ENCODE measurements around the gene PAIP2B. TPM values are rescaled to one million over a fixed set of nuclear protein-coding genes. Genes with fewer than 3 reads are reported as not detected.

PAIP2B gene
- total RNA-seq, 1 experiment from 2014 or later, result 1.4 TPM

GRCh38 chr2:71252862-71253261 is 26.0 kb upstream of the PAIP2B start:
- Histone ChIP-seq H3K36me3 (ENCODE audit: control insufficient read depth, insufficient read depth, low read length) (no peaks in the 10 kb centered on the region), H3K4me1 (ENCODE audit: control insufficient read depth, insufficient read depth, low read length) (no peaks in the 10 kb centered on the region), H3K27ac (ENCODE audit: low read length) (no peak overlapping the region), H3K27me3 (ENCODE audit: control insufficient read depth, insufficient read depth, low read length) (0 out of 2 replicates have a peak, but pooled peaks cover 1% of the 10 kb centered on the region), H3K9me3 (ENCODE audit: control insufficient read depth, insufficient read depth, low read depth, low read length) (no peaks in the 10 kb centered on the region), H3K4me3 (ENCODE audit: low read depth in 2 of 2, low read length in 2 of 2) (no peak overlapping the region)
- DNase-seq (ENCODE audit: low read depth, low spot score) (no peak), ATAC-seq (no peak)
- intact Hi-C loops (cut with micrococcal nuclease; ENCODE audit: unreplicated experiment) (no loop called here), in situ Hi-C loops (cut with HindIII; ENCODE audit: low pct_unique_long_range_greater_than_20kb, low sequenced_read_pairs) (no loop called here)
- ChIA-PET CTCF (no interaction called here), POLR2A (interaction anchor here (0.6 kb wide), 1 partner anchor 59 kb away, joined by 4 read pairs; no protein-coding TSS in a partner anchor)
- TF ChIP-seq TCF7L2 (IDR thresholded peaks at IDR 0.05; ENCODE audit: low read depth, low read length) (no peak), POLR2AphosphoS5 (IDR thresholded peaks at IDR 0.05; ENCODE audit: low read depth, low read length) (no peak), SIN3A (IDR thresholded peaks at IDR 0.05; ENCODE audit: borderline replicate concordance, insufficient read depth, low read depth, low read length) (no peak), REST (IDR thresholded peaks at IDR 0.05; ENCODE audit: insufficient read depth in 1 of 2, low read depth in 2 of 2, low read length in 1 of 2) (no peak)
- TF ChIP-seq, protein P1, sequence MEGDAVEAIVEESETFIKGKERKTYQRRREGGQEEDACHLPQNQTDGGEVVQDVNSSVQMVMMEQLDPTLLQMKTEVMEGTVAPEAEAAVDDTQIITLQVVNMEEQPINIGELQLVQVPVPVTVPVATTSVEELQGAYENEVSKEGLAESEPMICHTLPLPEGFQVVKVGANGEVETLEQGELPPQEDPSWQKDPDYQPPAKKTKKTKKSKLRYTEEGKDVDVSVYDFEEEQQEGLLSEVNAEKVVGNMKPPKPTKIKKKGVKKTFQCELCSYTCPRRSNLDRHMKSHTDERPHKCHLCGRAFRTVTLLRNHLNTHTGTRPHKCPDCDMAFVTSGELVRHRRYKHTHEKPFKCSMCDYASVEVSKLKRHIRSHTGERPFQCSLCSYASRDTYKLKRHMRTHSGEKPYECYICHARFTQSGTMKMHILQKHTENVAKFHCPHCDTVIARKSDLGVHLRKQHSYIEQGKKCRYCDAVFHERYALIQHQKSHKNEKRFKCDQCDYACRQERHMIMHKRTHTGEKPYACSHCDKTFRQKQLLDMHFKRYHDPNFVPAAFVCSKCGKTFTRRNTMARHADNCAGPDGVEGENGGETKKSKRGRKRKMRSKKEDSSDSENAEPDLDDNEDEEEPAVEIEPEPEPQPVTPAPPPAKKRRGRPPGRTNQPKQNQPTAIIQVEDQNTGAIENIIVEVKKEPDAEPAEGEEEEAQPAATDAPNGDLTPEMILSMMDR (IDR thresholded peaks at IDR 0.05), result no peak
- BruUV-seq (replicated peaks), result no TSS peak

GRCh38 chr2:71250935-71251334 is 24.0 kb upstream of the PAIP2B start:
- ChIA-PET POLR2A (no interaction called here), CTCF (no interaction called here)
- no peak for TF ChIP-seq POLR2AphosphoS5 (IDR thresholded peaks at IDR 0.05; ENCODE audit: low read depth, low read length)
- TF ChIP-seq SIN3A (IDR thresholded peaks at IDR 0.05; ENCODE audit: borderline replicate concordance, insufficient read depth, low read depth, low read length), result no peak
- TF ChIP-seq, protein P1 (IDR thresholded peaks at IDR 0.05), result no peak
- TF ChIP-seq REST (IDR thresholded peaks at IDR 0.05; ENCODE audit: insufficient read depth in 1 of 2, low read depth in 2 of 2, low read length in 1 of 2), result no peak
- TF ChIP-seq TCF7L2 (IDR thresholded peaks at IDR 0.05; ENCODE audit: low read depth, low read length), result no peak
- Histone ChIP-seq H3K4me3 (ENCODE audit: low read depth in 2 of 2, low read length in 2 of 2) (no peak overlapping the region), H3K27ac (ENCODE audit: low read length) (no peak overlapping the region), H3K4me1 (ENCODE audit: control insufficient read depth, insufficient read depth, low read length) (no peaks in the 10 kb centered on the region), H3K27me3 (ENCODE audit: control insufficient read depth, insufficient read depth, low read length) (no peaks in the 10 kb centered on the region), H3K9me3 (ENCODE audit: control insufficient read depth, insufficient read depth, low read depth, low read length) (no peaks in the 10 kb centered on the region), H3K36me3 (ENCODE audit: control insufficient read depth, insufficient read depth, low read length) (no peaks in the 10 kb centered on the region)
- in situ Hi-C loops (cut with HindIII; ENCODE audit: low pct_unique_long_range_greater_than_20kb, low sequenced_read_pairs) (no loop called here), intact Hi-C loops (cut with micrococcal nuclease; ENCODE audit: unreplicated experiment) (no loop called here)
- no TSS peak for BruUV-seq (replicated peaks)
- DNase-seq (ENCODE audit: low read depth, low spot score) (no peak), ATAC-seq (no peak)

All from Panc1 (cell line).